PC-3 (cell line): ENCODE data around the gene TSPEAR.

Experiments used
- CTCF ChIP-seq: fragments of 300-600 bp; sonication (generic); conservative IDR thresholded peaks from 2 replicates; pipeline ENCODE4 v1.5.1; 2017; ENCODE audit warnings: antibody characterized with exemption, low read depth, mild to moderate bottlenecking, low read length
- EZH2 ChIP-seq: fragments of 300-600 bp; sonication (generic); IDR thresholded peaks from one replicate; pipeline ENCODE4 v1.6.1; 2017; ENCODE audit warnings: antibody characterized with exemption, mild to moderate bottlenecking, low read length; ENCODE audit not compliant: unreplicated experiment
- EZH2phosphoT487 ChIP-seq: fragments of 300-600 bp; sonication (generic); IDR thresholded peaks from 2 replicates; pipeline ENCODE4 v1.6.1; 2018; ENCODE audit warnings: mild to moderate bottlenecking, antibody characterized with exemption, low read length, borderline replicate concordance

- TF ChIP-seq EZH2phosphoT487 (no peak), CTCF (no peak), EZH2 (no peak)
Observed at GRCh38 chr21:44602463-44602850, 108.9 kb downstream of the TSPEAR start.
